ENCODE measurements around the gene MSH5. TPM values are rescaled to one million over a fixed set of nuclear protein-coding genes. Genes with fewer than 3 reads are reported as not detected.

MSH5 gene
- total and polyA plus RNA-seq, 9 of the 15 experiments (the other 6 are each of a cell fraction or from before 2014, with no cell fraction given): 12.5 to 104 (median 46.6) TPM

- TF ChIP-seq ZNF609 (CRISPR knock-in tag; IDR thresholded peaks at IDR 0.05; ENCODE audit: borderline replicate concordance) (no peak), ZNF79 (CRISPR knock-in tag; IDR thresholded peaks at IDR 0.05; ENCODE audit: low read depth) (no peak), SNIP1 (IDR thresholded peaks at IDR 0.05; ENCODE audit: low read depth) (no peak), YBX1 (IDR thresholded peaks at IDR 0.05) (no peak), FOXA1 (IDR thresholded peaks at IDR 0.05; ENCODE audit: borderline replicate concordance) (no peak), MCM7 (IDR thresholded peaks at IDR 0.05) (0 out of 4 replicates have a peak, but pooled peaks of 1 of the 2 experiments have one; percentile 18), SMARCA5 (IDR thresholded peaks at IDR 0.05) (no peak), KAT2B (IDR thresholded peaks at IDR 0.05; ENCODE audit: low read depth, low read length) (no peak)
Observed at GRCh38 chr6:31740397-31741223, 805 bp downstream of the MSH5 start (continued).
